Measurements from ENCODE around the gene ZNF518B. TPM values are rescaled to one million over a fixed set of nuclear protein-coding genes. Genes with fewer than 3 reads are reported as not detected.

Gene ZNF518B
- total and polyA plus RNA-seq, 10 of the 15 experiments (the other 5 are each of a cell fraction or from before 2014, with no cell fraction given): 2.7 to 20.5 (median 9.2) TPM

DNA sequence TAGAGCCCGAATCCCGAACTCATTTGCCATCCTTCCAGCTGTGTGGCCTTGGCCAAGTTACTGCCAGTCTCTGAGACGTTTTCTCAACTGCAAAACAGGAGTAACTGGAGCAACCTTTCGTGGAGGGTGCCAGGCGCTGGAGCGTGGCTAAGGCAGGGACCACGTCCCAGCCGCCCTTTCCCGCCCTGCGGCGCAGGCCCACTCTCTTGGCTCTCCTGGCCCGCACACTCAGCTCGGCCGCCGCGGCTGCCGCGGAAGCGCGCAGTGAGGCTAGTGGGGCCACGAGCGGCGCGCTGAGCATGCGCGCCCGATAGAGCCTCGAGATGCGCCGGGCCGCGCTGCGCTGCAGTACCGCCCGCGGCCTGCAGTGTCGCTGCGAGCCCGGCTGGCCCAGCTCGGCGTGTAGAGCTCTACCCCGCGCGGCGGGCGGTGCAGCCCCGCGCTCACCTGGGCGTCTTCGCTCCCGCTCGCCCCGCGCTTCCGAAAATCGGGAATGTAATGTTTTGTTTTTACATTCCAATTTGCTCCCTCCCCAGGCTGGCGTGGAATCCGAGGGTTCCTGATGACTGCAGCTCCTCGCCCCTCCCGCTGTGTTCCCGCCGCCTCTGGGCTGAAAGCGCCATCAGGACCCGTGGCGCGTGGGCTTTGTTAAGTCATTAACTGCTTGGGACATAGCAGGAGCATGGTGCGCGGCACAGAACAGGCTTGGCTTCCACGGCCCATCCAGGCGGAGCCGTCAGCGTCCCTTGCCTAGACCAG, 4.0 kb upstream of the ZNF518B start (continued):
- TF ChIP-seq, protein P1, sequence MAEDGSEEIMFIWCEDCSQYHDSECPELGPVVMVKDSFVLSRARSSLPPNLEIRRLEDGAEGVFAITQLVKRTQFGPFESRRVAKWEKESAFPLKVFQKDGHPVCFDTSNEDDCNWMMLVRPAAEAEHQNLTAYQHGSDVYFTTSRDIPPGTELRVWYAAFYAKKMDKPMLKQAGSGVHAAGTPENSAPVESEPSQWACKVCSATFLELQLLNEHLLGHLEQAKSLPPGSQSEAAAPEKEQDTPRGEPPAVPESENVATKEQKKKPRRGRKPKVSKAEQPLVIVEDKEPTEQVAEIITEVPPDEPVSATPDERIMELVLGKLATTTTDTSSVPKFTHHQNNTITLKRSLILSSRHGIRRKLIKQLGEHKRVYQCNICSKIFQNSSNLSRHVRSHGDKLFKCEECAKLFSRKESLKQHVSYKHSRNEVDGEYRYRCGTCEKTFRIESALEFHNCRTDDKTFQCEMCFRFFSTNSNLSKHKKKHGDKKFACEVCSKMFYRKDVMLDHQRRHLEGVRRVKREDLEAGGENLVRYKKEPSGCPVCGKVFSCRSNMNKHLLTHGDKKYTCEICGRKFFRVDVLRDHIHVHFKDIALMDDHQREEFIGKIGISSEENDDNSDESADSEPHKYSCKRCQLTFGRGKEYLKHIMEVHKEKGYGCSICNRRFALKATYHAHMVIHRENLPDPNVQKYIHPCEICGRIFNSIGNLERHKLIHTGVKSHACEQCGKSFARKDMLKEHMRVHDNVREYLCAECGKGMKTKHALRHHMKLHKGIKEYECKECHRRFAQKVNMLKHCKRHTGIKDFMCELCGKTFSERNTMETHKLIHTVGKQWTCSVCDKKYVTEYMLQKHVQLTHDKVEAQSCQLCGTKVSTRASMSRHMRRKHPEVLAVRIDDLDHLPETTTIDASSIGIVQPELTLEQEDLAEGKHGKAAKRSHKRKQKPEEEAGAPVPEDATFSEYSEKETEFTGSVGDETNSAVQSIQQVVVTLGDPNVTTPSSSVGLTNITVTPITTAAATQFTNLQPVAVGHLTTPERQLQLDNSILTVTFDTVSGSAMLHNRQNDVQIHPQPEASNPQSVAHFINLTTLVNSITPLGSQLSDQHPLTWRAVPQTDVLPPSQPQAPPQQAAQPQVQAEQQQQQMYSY (CRISPR knock-in tag; IDR thresholded peaks at IDR 0.05): no peak
- TF ChIP-seq, protein P2, sequence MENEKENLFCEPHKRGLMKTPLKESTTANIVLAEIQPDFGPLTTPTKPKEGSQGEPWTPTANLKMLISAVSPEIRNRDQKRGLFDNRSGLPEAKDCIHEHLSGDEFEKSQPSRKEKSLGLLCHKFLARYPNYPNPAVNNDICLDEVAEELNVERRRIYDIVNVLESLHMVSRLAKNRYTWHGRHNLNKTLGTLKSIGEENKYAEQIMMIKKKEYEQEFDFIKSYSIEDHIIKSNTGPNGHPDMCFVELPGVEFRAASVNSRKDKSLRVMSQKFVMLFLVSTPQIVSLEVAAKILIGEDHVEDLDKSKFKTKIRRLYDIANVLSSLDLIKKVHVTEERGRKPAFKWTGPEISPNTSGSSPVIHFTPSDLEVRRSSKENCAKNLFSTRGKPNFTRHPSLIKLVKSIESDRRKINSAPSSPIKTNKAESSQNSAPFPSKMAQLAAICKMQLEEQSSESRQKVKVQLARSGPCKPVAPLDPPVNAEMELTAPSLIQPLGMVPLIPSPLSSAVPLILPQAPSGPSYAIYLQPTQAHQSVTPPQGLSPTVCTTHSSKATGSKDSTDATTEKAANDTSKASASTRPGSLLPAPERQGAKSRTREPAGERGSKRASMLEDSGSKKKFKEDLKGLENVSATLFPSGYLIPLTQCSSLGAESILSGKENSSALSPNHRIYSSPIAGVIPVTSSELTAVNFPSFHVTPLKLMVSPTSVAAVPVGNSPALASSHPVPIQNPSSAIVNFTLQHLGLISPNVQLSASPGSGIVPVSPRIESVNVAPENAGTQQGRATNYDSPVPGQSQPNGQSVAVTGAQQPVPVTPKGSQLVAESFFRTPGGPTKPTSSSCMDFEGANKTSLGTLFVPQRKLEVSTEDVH (IDR thresholded peaks at IDR 0.05; ENCODE audit: low read depth, partially characterized antibody): no peak
- TF ChIP-seq TCF3 (IDR thresholded peaks at IDR 0.05; ENCODE audit: borderline replicate concordance, insufficient read depth, low read depth, low read length) (no peak), MEF2A (IDR thresholded peaks at IDR 0.05; ENCODE audit: insufficient read depth, low read depth, low read length) (no peak), SUPT20H (IDR thresholded peaks at IDR 0.05; ENCODE audit: borderline replicate concordance, control insufficient read depth, low read depth, low read length) (no peak), ZNF207 (IDR thresholded peaks at IDR 0.05; ENCODE audit: borderline replicate concordance) (peak; percentile 57; the same call in 1 of the 2 replicates), LARP7 (IDR thresholded peaks at IDR 0.05) (peak; percentile 57; the same call in 1 of the 2 replicates), RAD21 (IDR thresholded peaks at IDR 0.05; ENCODE audit: insufficient read depth, low read depth, low read length) (peak; percentile 55), CUX1 (IDR thresholded peaks at IDR 0.05; ENCODE audit: insufficient replicate concordance, low read depth, low read length) (no peak), SMARCA5 (IDR thresholded peaks at IDR 0.05) (peak; percentile 74)
- TF ChIP-seq, protein P3, sequence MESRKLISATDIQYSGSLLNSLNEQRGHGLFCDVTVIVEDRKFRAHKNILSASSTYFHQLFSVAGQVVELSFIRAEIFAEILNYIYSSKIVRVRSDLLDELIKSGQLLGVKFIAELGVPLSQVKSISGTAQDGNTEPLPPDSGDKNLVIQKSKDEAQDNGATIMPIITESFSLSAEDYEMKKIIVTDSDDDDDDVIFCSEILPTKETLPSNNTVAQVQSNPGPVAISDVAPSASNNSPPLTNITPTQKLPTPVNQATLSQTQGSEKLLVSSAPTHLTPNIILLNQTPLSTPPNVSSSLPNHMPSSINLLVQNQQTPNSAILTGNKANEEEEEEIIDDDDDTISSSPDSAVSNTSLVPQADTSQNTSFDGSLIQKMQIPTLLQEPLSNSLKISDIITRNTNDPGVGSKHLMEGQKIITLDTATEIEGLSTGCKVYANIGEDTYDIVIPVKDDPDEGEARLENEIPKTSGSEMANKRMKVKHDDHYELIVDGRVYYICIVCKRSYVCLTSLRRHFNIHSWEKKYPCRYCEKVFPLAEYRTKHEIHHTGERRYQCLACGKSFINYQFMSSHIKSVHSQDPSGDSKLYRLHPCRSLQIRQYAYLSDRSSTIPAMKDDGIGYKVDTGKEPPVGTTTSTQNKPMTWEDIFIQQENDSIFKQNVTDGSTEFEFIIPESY (IDR thresholded peaks at IDR 0.05): peak; percentile 80

Measured in GM12878 (cell line).